ENCODE measurements around the gene TOR4A.

- TF ChIP-seq TOX (CRISPR knock-in tag; IDR thresholded peaks at IDR 0.05; ENCODE audit: borderline replicate concordance) (no peak), PPARA (CRISPR knock-in tag; IDR thresholded peaks at IDR 0.05; ENCODE audit: borderline replicate concordance) (no peak), PATZ1 (CRISPR knock-in tag; IDR thresholded peaks at IDR 0.05; ENCODE audit: borderline replicate concordance) (0 out of 2 replicates have a peak, but pooled peaks have one; percentile 10), CSRNP3 (CRISPR knock-in tag; IDR thresholded peaks at IDR 0.05) (no peak), CSDC2 (CRISPR knock-in tag; IDR thresholded peaks at IDR 0.05) (no peak), ZNF565 (CRISPR knock-in tag; conservative IDR thresholded peaks at IDR 0.05; ENCODE audit: low read depth) (no peak), CREB5 (CRISPR knock-in tag; IDR thresholded peaks at IDR 0.05; ENCODE audit: low read depth) (no peak), ZFP3 (CRISPR knock-in tag; IDR thresholded peaks at IDR 0.05) (no peak), ZNF8 (CRISPR knock-in tag; IDR thresholded peaks at IDR 0.05) (no peak), TCF4 (CRISPR knock-in tag; IDR thresholded peaks at IDR 0.05; ENCODE audit: borderline replicate concordance) (no peak), RARB (CRISPR knock-in tag; IDR thresholded peaks at IDR 0.05) (no peak), ARNTL (CRISPR knock-in tag; IDR thresholded peaks at IDR 0.05; ENCODE audit: borderline replicate concordance, low read depth) (no peak), OSR1 (CRISPR knock-in tag; IDR thresholded peaks at IDR 0.05) (no peak), SNAI2 (CRISPR knock-in tag; IDR thresholded peaks at IDR 0.05) (no peak)
Measured at GRCh38 chr9:137243626-137244485, 33.7 kb upstream of the TOR4A start.
